Stomach (tissue), 9 donors: Measurements from ENCODE around the gene FBXO44. TPM values are rescaled to one million over a fixed set of nuclear protein-coding genes. Genes with fewer than 3 reads are reported as not detected.
A peak's percentile ranks its signal among the peaks of the same experiment; 100 is the strongest.

ENCODE experiments used
- DNase-seq, 2 donors: peaks; one replicate each; pipeline versions ENCODE4 v3.0.0 to v3.0.0-alpha.2; 2013 to 2019
- H3K27ac ChIP-seq, 5 donors: fragments of 200-600 bp in 4 of 5; sonication (generic) in 4 of 5; one replicate each; pipeline ENCODE4 v1.5.1; 2013 to 2019; ENCODE audit warnings: mild to moderate bottlenecking in 1 of 5, moderate library complexity in 1 of 5
- H3K27me3 ChIP-seq, 3 donors: fragments of 200-600 bp; sonication (generic); one replicate each; pipeline ENCODE4 v1.5.1; 2017 to 2019; ENCODE audit warnings: mixed run types in 1 of 3
- H3K36me3 ChIP-seq, 4 donors: fragments of 200-600 bp; sonication (generic); 1 replicate in 3 of 4; 2 replicates in 1 of 4; pipeline ENCODE4 v1.5.1; 2016 to 2019
- H3K4me1 ChIP-seq, 4 donors: fragments of 200-600 bp; sonication (generic); one replicate each; pipeline ENCODE4 v1.5.1; 2016 to 2019
- H3K4me3 ChIP-seq, 4 donors: fragments of 200-600 bp; sonication (generic) in 3 of 4; one replicate each; pipeline ENCODE4 v1.5.1; 2016 to 2019; ENCODE audit warnings: mild to moderate bottlenecking in 1 of 4
- H3K9me3 ChIP-seq, 4 donors: fragments of 200-600 bp; sonication (generic); one replicate each; pipeline ENCODE4 v1.5.1; 2016 to 2019
- EP300 ChIP-seq: sonication (generic); formaldehyde crosslinking; IDR thresholded peaks from one replicate; pipeline ENCODE4 v1.6.1; 2017; ENCODE audit warnings: antibody characterized with exemption
- POLR2A ChIP-seq, 4 donors: fragments of 450-650 bp; IDR thresholded peaks; one replicate each; pipeline ENCODE4 v1.6.1; 2016; ENCODE audit warnings: antibody characterized with exemption in 4 of 4, control low read depth in 2 of 4, mild to moderate bottlenecking in 1 of 4, moderate library complexity in 1 of 4
- POLR2AphosphoS5 ChIP-seq, 3 donors: sonication (generic); formaldehyde crosslinking; IDR thresholded peaks; one replicate each; pipeline ENCODE4 v1.6.1; 2016; ENCODE audit warnings: antibody characterized with exemption in 3 of 3
- WGBS, 5 donors: extraction: QIAGEN DNeasy Blood & Tissue Kit in 3 of 5; methylation state at CpG; one replicate each; pipeline versions ENCODE4 v1.1.5 to v1.1.7; 2013 to 2018; 5-methylcytosine and 5-hydroxymethylcytosine counted together
- intact Hi-C: fragments of 100-400 bp; cut with DNase I; formaldehyde crosslinking; loops from one replicate; pipeline ENCODE4 v1.15.1; 2023; ENCODE audit warnings: low total_unique reads
- polyA plus RNA-seq, 3 donors: library from polyadenylated mRNA; stranded (reverse); fragments of 200-250 nt; gene quantifications; one replicate each; pipeline ENCODE4 v1.2.3, GENCODE V29; 2013
- total RNA-seq, 5 donors: library from RNA; depleted of rRNA; stranded (reverse); fragments of >200 nt; gene quantifications; one replicate each; pipeline versions ENCODE4 v1.1.0 to v1.2.3, GENCODE V29; 2014 to 2016
- TF ChIP-seq, protein P1 (sequence below), 7 experiments: fragments of 450-650 bp in 4 of 7; fragments of 200-600 bp in 3 of 7; sonication (generic) in 3 of 7; IDR thresholded peaks; one replicate each; pipeline ENCODE4 v1.5.1; 2016 to 2019; ENCODE audit warnings: antibody characterized with exemption in 7 of 7, control low read depth in 2 of 7, mild to moderate bottlenecking in 1 of 7
- donor health status: healthy with polysubstance abuse.
- donor health status: Bipolar disorder and iron deficiency.
- donor health status: healthy.

The FBXO44 gene
- total and polyA plus RNA-seq, 8 donors, result 3.6 to 54.8 (median 12.1) TPM

DNA sequence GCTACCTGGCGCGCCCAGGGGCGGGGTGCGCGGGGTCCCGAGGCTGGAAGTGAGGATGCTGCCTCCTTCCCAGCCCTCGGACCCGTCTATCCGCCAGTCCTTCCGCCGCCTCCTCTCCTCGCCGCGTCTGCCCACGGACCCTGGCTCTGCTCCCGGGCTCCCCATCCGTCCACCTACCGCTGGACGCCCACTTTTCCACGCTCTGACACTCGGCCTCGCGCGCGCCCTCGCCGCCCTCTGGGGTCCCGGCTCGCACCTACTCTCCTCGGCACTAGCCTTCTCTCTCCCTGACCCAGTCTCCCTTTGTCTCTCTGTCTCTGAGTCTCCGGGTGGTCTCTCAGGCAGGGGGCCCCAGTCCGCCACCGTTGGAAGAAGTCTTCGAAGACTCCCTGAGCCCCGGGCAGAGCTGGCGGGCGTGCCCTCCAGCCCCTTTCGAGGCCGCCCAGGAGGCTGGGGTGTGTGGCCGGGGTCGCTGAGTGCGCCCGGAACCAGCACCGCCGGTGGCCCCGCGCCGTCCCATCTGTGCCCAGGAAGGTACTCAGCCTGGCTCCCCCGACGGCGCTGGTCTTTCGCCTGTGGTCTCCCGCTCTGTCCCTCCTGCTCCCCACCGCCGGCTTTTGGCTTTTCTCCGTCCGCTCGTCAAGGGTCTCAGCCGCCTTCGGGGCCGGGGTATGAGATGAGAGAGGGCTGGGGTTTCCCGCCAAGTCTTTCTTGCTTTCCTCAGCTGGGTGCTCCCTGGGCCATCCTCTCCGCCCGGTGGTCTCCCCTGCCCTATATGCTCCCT, 37.4 kb downstream of the FBXO44 start:
- intact Hi-C loops, result no loop called here
- DNase-seq, result no peak
- peak overlapping the region in 3 of 4 donors; percentile 26 to 49 (median 46) for H3K4me3 ChIP-seq
- H3K27me3 ChIP-seq, result peaks cover 14 to 98% (median 57%) of the 10 kb centered on the region in 3 donors
- no peaks in the 10 kb centered on the region for H3K36me3 ChIP-seq
- H3K4me1 ChIP-seq, result peaks cover 19 to 36% (median 27%) of the 10 kb centered on the region in 4 donors
- TF ChIP-seq POLR2AphosphoS5 (IDR thresholded peaks at IDR 0.05), result no peak
- TF ChIP-seq, protein P1, sequence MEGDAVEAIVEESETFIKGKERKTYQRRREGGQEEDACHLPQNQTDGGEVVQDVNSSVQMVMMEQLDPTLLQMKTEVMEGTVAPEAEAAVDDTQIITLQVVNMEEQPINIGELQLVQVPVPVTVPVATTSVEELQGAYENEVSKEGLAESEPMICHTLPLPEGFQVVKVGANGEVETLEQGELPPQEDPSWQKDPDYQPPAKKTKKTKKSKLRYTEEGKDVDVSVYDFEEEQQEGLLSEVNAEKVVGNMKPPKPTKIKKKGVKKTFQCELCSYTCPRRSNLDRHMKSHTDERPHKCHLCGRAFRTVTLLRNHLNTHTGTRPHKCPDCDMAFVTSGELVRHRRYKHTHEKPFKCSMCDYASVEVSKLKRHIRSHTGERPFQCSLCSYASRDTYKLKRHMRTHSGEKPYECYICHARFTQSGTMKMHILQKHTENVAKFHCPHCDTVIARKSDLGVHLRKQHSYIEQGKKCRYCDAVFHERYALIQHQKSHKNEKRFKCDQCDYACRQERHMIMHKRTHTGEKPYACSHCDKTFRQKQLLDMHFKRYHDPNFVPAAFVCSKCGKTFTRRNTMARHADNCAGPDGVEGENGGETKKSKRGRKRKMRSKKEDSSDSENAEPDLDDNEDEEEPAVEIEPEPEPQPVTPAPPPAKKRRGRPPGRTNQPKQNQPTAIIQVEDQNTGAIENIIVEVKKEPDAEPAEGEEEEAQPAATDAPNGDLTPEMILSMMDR (IDR thresholded peaks at IDR 0.05), result no peak
- no peak for TF ChIP-seq EP300
- TF ChIP-seq POLR2A (IDR thresholded peaks at IDR 0.05), result no peak
- 6 to 13% (median 8%) methylated on average over 29 to 64 of the region's 64 CpGs for WGBS, 5 donors
- H3K9me3 ChIP-seq, result no peaks in the 10 kb centered on the region
- no peak overlapping the region for H3K27ac ChIP-seq

DNA sequence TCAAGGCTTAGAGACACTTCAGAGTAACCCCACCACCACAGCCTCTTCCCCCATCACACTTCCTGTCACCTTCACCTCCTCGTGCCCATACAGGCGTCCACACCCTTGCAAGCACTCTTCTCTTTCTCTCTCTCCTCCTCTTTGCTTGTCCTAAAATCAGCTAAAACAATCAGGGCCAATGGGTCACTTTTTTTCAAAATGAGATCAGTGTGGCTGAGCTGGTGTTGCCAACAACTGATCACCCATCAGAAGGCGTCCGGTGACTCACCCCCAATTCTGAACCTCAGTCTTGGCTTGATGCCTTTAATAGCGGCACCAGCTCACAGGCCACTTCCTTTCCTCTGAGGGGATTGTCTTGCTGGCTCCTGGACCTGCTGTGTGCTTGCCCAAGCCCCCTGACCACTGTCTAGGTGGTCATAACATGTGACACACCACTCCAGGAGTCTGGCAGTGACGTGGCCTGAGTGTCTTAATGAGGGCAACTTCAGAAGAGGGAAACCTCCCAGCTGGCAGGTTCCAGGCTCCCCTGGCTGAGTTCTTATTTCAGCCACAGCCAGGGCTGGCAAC, 38.4 kb downstream of the FBXO44 start:
- no peak for TF ChIP-seq POLR2A (IDR thresholded peaks at IDR 0.05)
- intact Hi-C loops, result no loop called here
- Histone ChIP-seq H3K4me3 (no peak overlapping the region), H3K36me3 (no peaks in the 10 kb centered on the region), H3K4me1 (peaks cover 19 to 36% (median 27%) of the 10 kb centered on the region in 4 donors), H3K27ac (no peak overlapping the region), H3K9me3 (no peaks in the 10 kb centered on the region), H3K27me3 (peaks cover 14 to 98% (median 57%) of the 10 kb centered on the region in 3 donors)
- DNase-seq, result no peak
- 7 to 14% (median 12%) methylated on average over 6 of the region's 6 CpGs for WGBS, 5 donors

DNA sequence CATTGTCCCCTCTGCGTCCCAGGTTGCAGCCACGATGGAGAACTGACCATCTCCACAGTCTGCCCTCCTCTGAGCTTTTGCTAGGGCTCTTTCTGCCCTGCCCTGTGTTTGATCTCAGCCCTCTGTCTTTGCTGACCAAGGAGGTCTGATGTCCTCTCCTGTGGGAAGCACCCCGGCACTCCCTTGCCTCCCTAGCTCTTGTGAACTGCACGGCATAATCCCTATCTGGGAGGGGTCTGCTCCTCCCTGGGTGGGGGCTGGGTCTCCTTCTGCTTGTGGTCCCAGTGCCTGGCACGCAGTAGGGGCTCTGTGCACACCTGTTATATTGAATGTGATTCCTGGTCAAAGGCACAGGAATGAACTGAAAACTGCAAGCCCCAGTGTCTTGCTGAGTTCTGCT, 39.2 kb downstream of the FBXO44 start:
- WGBS, 5 donors, result 42 to 60% (median 52%) methylated on average over 4 to 5 of the region's 5 CpGs
- Histone ChIP-seq H3K27ac (no peak overlapping the region), H3K36me3 (no peaks in the 10 kb centered on the region), H3K9me3 (no peaks in the 10 kb centered on the region), H3K4me3 (no peak overlapping the region), H3K4me1 (peaks cover 19 to 36% (median 27%) of the 10 kb centered on the region in 4 donors), H3K27me3 (peaks cover 14 to 95% (median 51%) of the 10 kb centered on the region in 3 donors)
- no peak for DNase-seq
- no peak for TF ChIP-seq POLR2AphosphoS5 (IDR thresholded peaks at IDR 0.05)
- no peak for TF ChIP-seq POLR2A (IDR thresholded peaks at IDR 0.05)
- TF ChIP-seq, protein P1 (IDR thresholded peaks at IDR 0.05), result no peak
- no peak for TF ChIP-seq EP300
- intact Hi-C loops, result no loop called here

DNA sequence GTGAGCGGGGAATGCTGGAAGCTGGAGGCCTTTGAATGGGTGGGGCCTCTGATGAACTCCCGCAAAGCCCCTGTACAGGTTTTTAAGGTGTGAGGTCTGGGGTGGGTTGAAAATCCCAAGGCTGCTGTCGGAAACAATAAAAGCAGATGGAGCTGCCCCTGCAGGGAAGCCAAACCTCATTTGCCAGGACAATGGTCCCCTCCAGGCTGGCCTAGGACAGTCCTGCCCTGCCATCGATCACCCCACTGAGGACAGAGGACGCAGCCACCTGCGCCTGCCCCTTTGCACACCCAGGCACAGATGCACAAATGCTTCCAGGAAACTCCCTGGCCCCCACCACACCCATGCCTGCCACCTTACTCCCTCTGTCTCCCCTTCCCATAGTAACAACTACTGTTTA, 41.2 kb downstream of the FBXO44 start:
- peaks cover 12 to 94% (median 42%) of the 10 kb centered on the region in 3 donors for H3K27me3 ChIP-seq
- intact Hi-C loops, result no loop called here

More for the DNA sequence above, 41.2 kb downstream of the FBXO44 start:
- no peak for TF ChIP-seq EP300
- no peak for TF ChIP-seq POLR2A (IDR thresholded peaks at IDR 0.05)
- TF ChIP-seq POLR2AphosphoS5 (IDR thresholded peaks at IDR 0.05), result no peak
- TF ChIP-seq, protein P1 (IDR thresholded peaks at IDR 0.05), result no peak
- no peak overlapping the region for H3K27ac ChIP-seq
- WGBS, 5 donors, result 80 to 94% (median 89%) methylated on average over 6 of the region's 6 CpGs
- no peaks in the 10 kb centered on the region for H3K9me3 ChIP-seq
- no peak for DNase-seq
- H3K4me1 ChIP-seq, result peaks cover 15 to 32% (median 22%) of the 10 kb centered on the region in 4 donors
- H3K36me3 ChIP-seq, result no peaks in the 10 kb centered on the region
- no peak overlapping the region for H3K4me3 ChIP-seq
